GM18505 (cell line): Measurements from ENCODE around the gene AQP9.

ENCODE experiments used
- ATAC-seq: cut with Tn5 transposase; IDR thresholded peaks from one replicate; pipeline ENCODE4 v1.9.1; 2021; ENCODE audit not compliant: unreplicated experiment
- POLR2A ChIP-seq: IDR thresholded peaks from 4 replicates; pipeline ENCODE4 v1.6.1; 2011; ENCODE audit warnings: borderline replicate concordance; ENCODE audit not compliant: insufficient read depth, insufficient read length; ENCODE audit errors: extremely low read depth

AQP9 gene

GRCh38 chr15:58146749-58147148 lies 8.6 kb downstream of the AQP9 start:
- no peak for TF ChIP-seq POLR2A
- ATAC-seq, result no peak

GRCh38 chr15:58147171-58147611 lies 9.0 kb downstream of the AQP9 start:
- no peak for ATAC-seq
- TF ChIP-seq POLR2A, result no peak

GRCh38 chr15:58148120-58148519 lies 9.9 kb downstream of the AQP9 start:
- no peak for TF ChIP-seq POLR2A
- no peak for ATAC-seq

- no peak for TF ChIP-seq POLR2A
- ATAC-seq, result no peak
Observed at GRCh38 chr15:58148633-58149445, 10.7 kb downstream of the AQP9 start.

GRCh38 chr15:58154769-58155168 lies 16.6 kb downstream of the AQP9 start:
- TF ChIP-seq POLR2A, result no peak

GRCh38 chr15:58159827-58160386 lies 21.7 kb downstream of the AQP9 start:
- no peak for ATAC-seq
- no peak for TF ChIP-seq POLR2A

More at GRCh38 chr15:58154769-58155168, 16.6 kb downstream of the AQP9 start:
- no peak for ATAC-seq

GRCh38 chr15:58161436-58161930 lies 23.3 kb downstream of the AQP9 start:
- ATAC-seq, result no peak
- no peak for TF ChIP-seq POLR2A

GRCh38 chr15:58163985-58164384 lies 25.8 kb downstream of the AQP9 start:
- no peak for ATAC-seq
- TF ChIP-seq POLR2A, result no peak

- no peak for ATAC-seq
- TF ChIP-seq POLR2A, result no peak
Observed at GRCh38 chr15:58164926-58165325, 26.7 kb downstream of the AQP9 start.

- ATAC-seq, result no peak
- TF ChIP-seq POLR2A, result no peak
Observed at GRCh38 chr15:58165661-58166060, 27.5 kb downstream of the AQP9 start.

GRCh38 chr15:58167095-58167691 lies 29.0 kb downstream of the AQP9 start:
- no peak for ATAC-seq
- TF ChIP-seq POLR2A, result no peak

- TF ChIP-seq POLR2A, result no peak
- no peak for ATAC-seq
Observed at GRCh38 chr15:58169934-58170333, 31.8 kb downstream of the AQP9 start.

- no peak for ATAC-seq
- no peak for TF ChIP-seq POLR2A
Observed at GRCh38 chr15:58171476-58172061, 33.4 kb downstream of the AQP9 start.
